ENCODE measurements around the gene ASXL3. TPM values are rescaled to one million over a fixed set of nuclear protein-coding genes. Genes with fewer than 3 reads are reported as not detected.

Gene ASXL3
- total RNA-seq, 2 donors from 2014 or later = 2.2 to 7.3 TPM

GRCh38 chr18:33562741-33563140 is 15.3 kb upstream of the ASXL3 start:
- Histone ChIP-seq H3K9me3 (peaks cover 2% of the 10 kb centered on the region), H3K4me1 (ENCODE audit: control insufficient read depth in 1 of 2, low read depth in 2 of 2) (peaks cover 0 to 5% of the 10 kb centered on the region in 2 donors), H3K4me3 (no peak overlapping the region), H3K27me3 (replicated peaks; ENCODE audit: insufficient read depth) (no peaks in the 10 kb centered on the region), H3K36me3 (no peaks in the 10 kb centered on the region), H3K27ac (no peak overlapping the region)
- no peak for ATAC-seq (ENCODE audit: insufficient number of reproducible peaks, low FRiP score, low read depth)
- no peak for TF ChIP-seq CTCF (IDR thresholded peaks at IDR 0.05)
- DNase-seq (ENCODE audit: low spot score) = no peak

- H3K27me3 ChIP-seq (replicated peaks; ENCODE audit: insufficient read depth) = no peaks in the 10 kb centered on the region
- no peak for TF ChIP-seq CTCF (IDR thresholded peaks at IDR 0.05)
- ATAC-seq (ENCODE audit: insufficient number of reproducible peaks, low FRiP score, low read depth) (no peak), DNase-seq (ENCODE audit: low spot score) (no peak)
- H3K36me3 ChIP-seq = no peaks in the 10 kb centered on the region
- peaks cover 4% of the 10 kb centered on the region for H3K9me3 ChIP-seq
- no peak overlapping the region for H3K27ac ChIP-seq
- peaks cover 0 to 4% of the 10 kb centered on the region in 2 donors for H3K4me1 ChIP-seq (ENCODE audit: control insufficient read depth in 1 of 2, low read depth in 2 of 2)
- H3K4me3 ChIP-seq = no peak overlapping the region
These were observed 10.3 kb upstream of the ASXL3 start for GRCh38 chr18:33567705-33568104.

- Histone ChIP-seq H3K9me3 (peaks cover 4% of the 10 kb centered on the region), H3K4me3 (no peak overlapping the region), H3K27ac (no peak overlapping the region), H3K36me3 (no peaks in the 10 kb centered on the region), H3K27me3 (replicated peaks; ENCODE audit: insufficient read depth) (no peaks in the 10 kb centered on the region), H3K4me1 (ENCODE audit: control insufficient read depth in 1 of 2, low read depth in 2 of 2) (peaks cover 7 to 14% of the 10 kb centered on the region in 2 donors)
- ATAC-seq (ENCODE audit: insufficient number of reproducible peaks, low FRiP score, low read depth) = no peak
- no peak for TF ChIP-seq CTCF (IDR thresholded peaks at IDR 0.05)
- no peak for DNase-seq (ENCODE audit: low spot score)
These were observed 5.8 kb upstream of the ASXL3 start for GRCh38 chr18:33571998-33572787.

GRCh38 chr18:33573193-33573592 is 4.8 kb upstream of the ASXL3 start:
- H3K36me3 ChIP-seq = no peaks in the 10 kb centered on the region
- no peaks in the 10 kb centered on the region for H3K27me3 ChIP-seq (replicated peaks; ENCODE audit: insufficient read depth)
- no peak overlapping the region for H3K4me3 ChIP-seq
- H3K27ac ChIP-seq = no peak overlapping the region
- peaks cover 7 to 14% of the 10 kb centered on the region in 2 donors for H3K4me1 ChIP-seq (ENCODE audit: control insufficient read depth in 1 of 2, low read depth in 2 of 2)
- H3K9me3 ChIP-seq = no peaks in the 10 kb centered on the region
- TF ChIP-seq CTCF (IDR thresholded peaks at IDR 0.05) = no peak
- DNase-seq (ENCODE audit: low spot score) (no peak), ATAC-seq (ENCODE audit: insufficient number of reproducible peaks, low FRiP score, low read depth) (no peak)

- no peak overlapping the region for H3K4me3 ChIP-seq
- TF ChIP-seq CTCF (IDR thresholded peaks at IDR 0.05) = no peak
- peak overlapping the region in 1 of 2 donors; percentile 50 for H3K27ac ChIP-seq
- H3K36me3 ChIP-seq = no peaks in the 10 kb centered on the region
- DNase-seq (ENCODE audit: low spot score) (no peak), ATAC-seq (ENCODE audit: insufficient number of reproducible peaks, low FRiP score, low read depth) (no peak)
- no peaks in the 10 kb centered on the region for H3K27me3 ChIP-seq (replicated peaks; ENCODE audit: insufficient read depth)
- H3K4me1 ChIP-seq (ENCODE audit: control insufficient read depth in 1 of 2, low read depth in 2 of 2) = peaks cover 7 to 14% of the 10 kb centered on the region in 2 donors
- H3K9me3 ChIP-seq = no peaks in the 10 kb centered on the region
These were observed 2.6 kb upstream of the ASXL3 start for GRCh38 chr18:33575451-33575850.
